A549 (cell line): Measurements from ENCODE around the gene MCM6.
A peak's percentile ranks its signal among the peaks of the same experiment; 100 is the strongest.

Experiments
- BCL3 ChIP-seq: fragments of >200 bp; sonication (Bioruptor Twin); formaldehyde crosslinking; IDR thresholded peaks from 3 replicates; pipeline ENCODE4 v1.6.1; 2016
- CTCF ChIP-seq: fragments of >200 bp; sonication (Bioruptor Twin); formaldehyde crosslinking; IDR thresholded peaks from 3 replicates; pipeline ENCODE4 v1.5.1; 2016
- E2F6 ChIP-seq: IDR thresholded peaks from 2 replicates; pipeline ENCODE4 v1.6.1; 2012; ENCODE audit warnings: low read depth, borderline replicate concordance
- ELK1 ChIP-seq: fragments of 150-350 bp; IDR thresholded peaks from 2 replicates; pipeline ENCODE4 v1.6.1; 2014; ENCODE audit warnings: low read depth, mild to moderate bottlenecking, low read length
- HOXA7 ChIP-seq: fragments of 250-450 bp; sonication (Bioruptor Pico); IDR thresholded peaks from 2 replicates; pipeline ENCODE4 v1.5.0; 2020; ENCODE audit warnings: mild to moderate bottlenecking, moderate library complexity
- MAX ChIP-seq: IDR thresholded peaks from 2 replicates; pipeline ENCODE4 v1.6.1; 2012
- MYC ChIP-seq: IDR thresholded peaks from 2 replicates; pipeline ENCODE4 v1.6.1; 2012; ENCODE audit warnings: mild to moderate bottlenecking, inconsistent platforms, low read length, improper control_type of control experiment, borderline replicate concordance
- PHF8 ChIP-seq: fragments of 200-600 bp; sonication (generic); IDR thresholded peaks from 2 replicates; pipeline ENCODE4 v1.6.1; 2016; ENCODE audit warnings: low read depth, mild to moderate bottlenecking, antibody characterized with exemption, moderate library complexity, borderline replicate concordance
- ZC3H11A ChIP-seq: fragments of 450-650 bp; IDR thresholded peaks from 2 replicates; pipeline ENCODE4 v1.6.1; 2014; ENCODE audit warnings: antibody characterized with exemption, mild to moderate bottlenecking
- ZSCAN20 ChIP-seq: fragments of 250-450 bp; sonication (Bioruptor Pico); IDR thresholded peaks from 2 replicates; pipeline ENCODE4 v1.8.0; 2022; ENCODE audit warnings: mild to moderate bottlenecking, moderate library complexity

GRCh38 chr2:135913727-135914365 is 37.6 kb upstream of the MCM6 start:
- no peak for TF ChIP-seq HOXA7 (CRISPR knock-in tag)
- TF ChIP-seq CTCF: peak; percentile 81
- no peak for TF ChIP-seq E2F6
- TF ChIP-seq MYC: no peak
- no peak for TF ChIP-seq ZC3H11A
- TF ChIP-seq MAX: no peak
- TF ChIP-seq BCL3: no peak
- no peak for TF ChIP-seq ZSCAN20 (CRISPR knock-in tag)
- TF ChIP-seq PHF8: no peak
- no peak for TF ChIP-seq ELK1
